ENCODE measurements around the gene MAP7D3. TPM values are rescaled to one million over a fixed set of nuclear protein-coding genes. Genes with fewer than 3 reads are reported as not detected.

Gene MAP7D3
- total and polyA plus RNA-seq, 2 of the 4 experiments (the other 2 are of a cell fraction): 10.0 to 23.8 TPM

DNA sequence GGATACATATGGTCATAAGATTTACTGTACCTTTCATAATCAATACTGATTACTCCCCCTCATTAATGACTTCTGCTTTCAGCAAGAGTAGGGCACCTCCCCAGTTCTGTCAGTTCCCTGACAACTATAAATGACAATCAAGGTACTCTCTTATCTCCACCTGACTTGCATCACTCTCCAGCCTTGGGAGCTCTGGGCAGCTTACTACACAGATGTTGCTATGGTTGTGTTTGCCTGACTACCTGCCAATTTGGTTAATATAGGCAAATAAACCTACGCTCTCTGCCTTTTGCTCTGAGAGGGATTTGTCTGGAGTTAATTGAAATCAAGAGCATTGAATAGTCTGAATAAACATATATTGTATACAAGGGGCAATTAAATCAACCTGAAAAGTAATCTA lies 22.8 kb upstream of the MAP7D3 start:
- H2AFZ ChIP-seq (replicated peaks; ENCODE audit: low read length, poor library complexity): no peak overlapping the region
- intact Hi-C loops (cut with micrococcal nuclease): no loop called here
- no peak overlapping the region for H3K23ac ChIP-seq (ENCODE audit: low read depth, low read length)
- H3K27me3 ChIP-seq (ENCODE audit: control insufficient read depth, insufficient read depth, low read length): peaks cover 6% of the 10 kb centered on the region; the same call in 1 of the 2 replicates
- H2BK5ac ChIP-seq (ENCODE audit: low read depth, low read length, poor library complexity, severe bottlenecking): no peak overlapping the region
- H3K18ac ChIP-seq (ENCODE audit: low read depth, low read length): no peak overlapping the region
- H3K9me3 ChIP-seq (ENCODE audit: control insufficient read depth, insufficient read depth, low read length): no peaks in the 10 kb centered on the region
- no peak overlapping the region for H3K27ac ChIP-seq (ENCODE audit: insufficient read depth, low read length)
- no peaks in the 10 kb centered on the region for H3K36me3 ChIP-seq (ENCODE audit: control insufficient read depth, insufficient read depth, low read length)
- ChIA-PET CTCF (no interaction called here), POLR2A (ENCODE audit: unreplicated experiment) (no interaction called here)
- H4K8ac ChIP-seq (ENCODE audit: low read depth in 2 of 2, low read length in 2 of 2): no peak overlapping the region
- H2BK20ac ChIP-seq (ENCODE audit: low read depth, low read length): no peak overlapping the region
- dilution Hi-C loops (cut with HindIII; ENCODE audit: low sequenced_read_pairs, unreplicated experiment): no loop called here
- no peaks in the 10 kb centered on the region for H3K4me1 ChIP-seq (ENCODE audit: control insufficient read depth, insufficient read depth, low read length)
- no TSS peak for BruUV-seq (replicated peaks)
- ATAC-seq (ENCODE audit: low read depth) (no peak), DNase-seq (no peak)
- H3K9ac ChIP-seq (ENCODE audit: low read depth, low read length): no peak overlapping the region
- no peaks in the 10 kb centered on the region for H3K9me1 ChIP-seq (ENCODE audit: insufficient read depth, low read length)
- H4K91ac ChIP-seq (ENCODE audit: insufficient read depth, low read depth, low read length): no peak overlapping the region
- H3K14ac ChIP-seq (replicated peaks; ENCODE audit: low read depth, low read length): no peak overlapping the region
- H3K4me3 ChIP-seq (ENCODE audit: insufficient read depth, low read depth, low read length): no peak overlapping the region
- no CpG with 5 or more reads among the region's 1 CpG for WGBS, 2 experiments (ENCODE audit: extremely low coverage in 2 of 2, insufficient read length in 1 of 2)
- no peaks in the 10 kb centered on the region for H4K20me1 ChIP-seq (ENCODE audit: insufficient read depth, low read length)
- no peak overlapping the region for H2AK5ac ChIP-seq (ENCODE audit: low read depth, low read length)
- H2BK120ac ChIP-seq (ENCODE audit: low read depth, low read length): no peak overlapping the region
- TF ChIP-seq RAD21 (IDR thresholded peaks at IDR 0.05; ENCODE audit: low read length): no peak
- TF ChIP-seq SMC3 (IDR thresholded peaks at IDR 0.05; ENCODE audit: low read depth, low read length): no peak
- no peak for TF ChIP-seq FOS (IDR thresholded peaks at IDR 0.05; ENCODE audit: low read depth, low read length)
- no peak for TF ChIP-seq CHD1 (IDR thresholded peaks at IDR 0.05; ENCODE audit: low read depth, low read length)
- no peak for TF ChIP-seq BHLHE40 (IDR thresholded peaks at IDR 0.05; ENCODE audit: low read depth, low read length)
- no peak for TF ChIP-seq MXI1 (IDR thresholded peaks at IDR 0.05; ENCODE audit: borderline replicate concordance, low read depth, low read length)
- no peak for TF ChIP-seq RCOR1 (IDR thresholded peaks at IDR 0.05; ENCODE audit: insufficient replicate concordance, low read length)
- no peak for TF ChIP-seq NFE2L2 (IDR thresholded peaks at IDR 0.05; ENCODE audit: low read depth, low read length)
- H4K5ac ChIP-seq (ENCODE audit: low read depth, low read length): no peak overlapping the region
- no peak overlapping the region for H3K4ac ChIP-seq (ENCODE audit: low read depth, low read length)
- no peak overlapping the region for H3K56ac ChIP-seq (ENCODE audit: extremely low read depth, insufficient read depth, low read length)
- in situ Hi-C loops (cut with MboI; ENCODE audit: low sequenced_read_pairs): no loop called here
- H3K4me2 ChIP-seq (ENCODE audit: low read depth, low read length): no peak overlapping the region
- H2BK15ac ChIP-seq (ENCODE audit: low read depth, low read length): no peak overlapping the region
- H3K79me1 ChIP-seq (ENCODE audit: low read depth in 1 of 2, low read length in 2 of 2): no peaks in the 10 kb centered on the region
- no peak overlapping the region for H2AK9ac ChIP-seq (replicated peaks; ENCODE audit: low read depth, low read length, poor library complexity)
